ENCODE results near the gene CRTC1.

The CRTC1 gene

DNA sequence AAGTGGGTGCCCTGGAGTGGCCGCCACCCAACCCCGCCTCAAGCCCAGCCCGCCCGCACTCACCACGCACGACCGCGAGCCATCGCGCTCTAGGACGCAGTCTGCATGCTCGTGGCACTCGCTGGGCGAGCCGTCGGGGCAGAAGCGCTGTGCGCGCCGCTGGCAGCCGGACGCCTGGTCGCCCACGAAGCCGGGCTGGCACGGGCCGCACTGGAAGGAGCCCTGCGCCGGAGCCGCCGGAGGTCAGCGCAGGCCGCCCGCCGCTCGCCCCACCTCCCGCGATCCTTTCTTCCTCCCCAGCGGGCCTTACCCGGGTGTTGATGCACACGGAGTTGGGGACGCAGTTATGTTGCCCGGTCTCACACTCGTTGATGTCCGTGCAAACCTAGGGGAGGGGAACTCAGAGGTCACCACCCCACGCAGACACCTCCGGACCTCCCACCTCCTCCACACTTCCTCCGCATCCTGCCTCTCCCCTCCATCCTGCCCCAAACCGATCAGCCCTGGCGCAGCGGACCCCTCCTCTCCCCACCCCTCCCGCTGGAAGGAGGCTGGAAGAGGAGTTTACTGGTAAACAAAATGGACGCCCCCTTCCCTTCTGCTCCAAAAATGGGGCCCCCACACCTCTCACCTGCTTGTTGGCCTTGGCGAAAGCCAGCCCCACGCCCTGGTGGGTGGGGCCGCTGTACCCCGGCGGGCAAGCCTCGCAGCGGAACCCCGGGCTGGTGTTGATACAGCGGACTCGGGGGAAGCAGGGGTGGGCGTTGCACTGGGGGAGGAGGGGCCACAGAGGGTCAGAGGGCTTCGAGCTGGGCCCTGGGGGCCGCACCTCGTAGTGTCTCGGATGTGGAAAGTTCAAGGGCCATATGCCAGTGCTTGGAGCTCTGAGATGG is 105.3 kb downstream of the CRTC1 start:
- no peak overlapping the region for H3K4me3 ChIP-seq (replicated peaks; ENCODE audit: low read depth, low read length)
- TF ChIP-seq, protein P1, sequence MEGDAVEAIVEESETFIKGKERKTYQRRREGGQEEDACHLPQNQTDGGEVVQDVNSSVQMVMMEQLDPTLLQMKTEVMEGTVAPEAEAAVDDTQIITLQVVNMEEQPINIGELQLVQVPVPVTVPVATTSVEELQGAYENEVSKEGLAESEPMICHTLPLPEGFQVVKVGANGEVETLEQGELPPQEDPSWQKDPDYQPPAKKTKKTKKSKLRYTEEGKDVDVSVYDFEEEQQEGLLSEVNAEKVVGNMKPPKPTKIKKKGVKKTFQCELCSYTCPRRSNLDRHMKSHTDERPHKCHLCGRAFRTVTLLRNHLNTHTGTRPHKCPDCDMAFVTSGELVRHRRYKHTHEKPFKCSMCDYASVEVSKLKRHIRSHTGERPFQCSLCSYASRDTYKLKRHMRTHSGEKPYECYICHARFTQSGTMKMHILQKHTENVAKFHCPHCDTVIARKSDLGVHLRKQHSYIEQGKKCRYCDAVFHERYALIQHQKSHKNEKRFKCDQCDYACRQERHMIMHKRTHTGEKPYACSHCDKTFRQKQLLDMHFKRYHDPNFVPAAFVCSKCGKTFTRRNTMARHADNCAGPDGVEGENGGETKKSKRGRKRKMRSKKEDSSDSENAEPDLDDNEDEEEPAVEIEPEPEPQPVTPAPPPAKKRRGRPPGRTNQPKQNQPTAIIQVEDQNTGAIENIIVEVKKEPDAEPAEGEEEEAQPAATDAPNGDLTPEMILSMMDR (IDR thresholded peaks at IDR 0.05; ENCODE audit: low read depth, low read length, missing control alignments): no peak
- DNase-seq (ENCODE audit: extremely low read depth, low read depth): no peak

DNA sequence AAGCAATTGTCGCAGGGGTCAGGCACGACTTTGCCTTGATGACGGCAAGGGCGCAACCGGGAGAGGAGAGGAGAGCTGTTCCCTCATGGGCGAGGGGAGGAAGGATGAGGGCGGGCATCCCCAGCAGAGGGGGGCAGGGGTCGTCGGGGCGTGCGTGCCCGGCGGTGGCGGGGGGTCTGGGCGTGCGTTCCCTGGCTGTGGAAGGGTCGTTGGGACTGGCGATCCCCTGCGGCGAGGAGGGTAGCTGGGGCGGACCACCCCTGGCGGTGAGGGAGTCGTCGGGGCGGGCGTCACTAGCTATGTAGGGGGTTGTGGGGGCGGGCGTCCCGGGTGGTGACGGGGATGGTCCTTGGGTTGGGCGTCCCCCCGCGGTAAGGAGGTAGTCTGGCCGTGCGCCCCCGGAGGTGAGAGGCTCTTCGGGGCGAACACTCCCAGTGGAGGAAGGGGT is 106.0 kb downstream of the CRTC1 start:
- DNase-seq (ENCODE audit: extremely low read depth, low read depth): no peak
- TF ChIP-seq, protein P1 (IDR thresholded peaks at IDR 0.05; ENCODE audit: low read depth, low read length, missing control alignments): no peak
- no peak overlapping the region for H3K4me3 ChIP-seq (replicated peaks; ENCODE audit: low read depth, low read length)

DNA sequence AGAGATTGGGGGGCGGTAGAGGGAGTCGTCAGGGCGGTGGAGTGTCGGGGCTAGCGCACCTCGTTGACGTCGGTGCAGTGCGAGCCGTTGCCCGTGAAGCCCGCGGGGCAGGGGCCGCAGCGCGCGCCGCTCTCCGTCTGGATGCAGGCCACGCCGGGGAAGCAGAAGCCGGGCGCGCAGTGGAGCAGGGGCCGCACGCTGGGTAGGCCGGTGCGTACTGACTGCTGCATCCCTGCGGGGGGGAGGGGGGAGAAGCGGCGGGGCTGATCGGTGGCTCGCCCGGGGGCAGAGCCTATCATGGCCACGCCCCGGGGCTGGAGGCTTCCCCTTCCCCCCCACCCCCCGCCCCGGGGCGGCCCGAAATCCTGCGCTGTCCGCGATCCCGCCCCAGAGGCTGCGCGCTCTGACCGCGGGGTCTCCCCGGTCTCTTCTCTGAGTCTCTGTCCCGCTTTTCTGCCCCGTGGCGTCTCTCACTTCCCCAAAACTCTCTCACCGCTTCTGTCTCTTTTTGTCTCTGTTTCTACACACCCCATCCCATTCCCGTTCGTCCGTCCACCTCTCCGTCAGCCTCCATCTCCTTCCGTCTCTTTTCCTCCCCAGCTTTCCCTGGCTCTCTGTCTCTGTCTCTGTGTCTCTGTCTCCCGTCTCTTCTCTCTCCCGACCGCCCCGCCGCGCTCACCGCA is 106.5 kb downstream of the CRTC1 start:
- no peak overlapping the region for H3K4me3 ChIP-seq (replicated peaks; ENCODE audit: low read depth, low read length)
- DNase-seq (ENCODE audit: extremely low read depth, low read depth): no peak
- TF ChIP-seq, protein P1 (IDR thresholded peaks at IDR 0.05; ENCODE audit: low read depth, low read length, missing control alignments): no peak

DNA sequence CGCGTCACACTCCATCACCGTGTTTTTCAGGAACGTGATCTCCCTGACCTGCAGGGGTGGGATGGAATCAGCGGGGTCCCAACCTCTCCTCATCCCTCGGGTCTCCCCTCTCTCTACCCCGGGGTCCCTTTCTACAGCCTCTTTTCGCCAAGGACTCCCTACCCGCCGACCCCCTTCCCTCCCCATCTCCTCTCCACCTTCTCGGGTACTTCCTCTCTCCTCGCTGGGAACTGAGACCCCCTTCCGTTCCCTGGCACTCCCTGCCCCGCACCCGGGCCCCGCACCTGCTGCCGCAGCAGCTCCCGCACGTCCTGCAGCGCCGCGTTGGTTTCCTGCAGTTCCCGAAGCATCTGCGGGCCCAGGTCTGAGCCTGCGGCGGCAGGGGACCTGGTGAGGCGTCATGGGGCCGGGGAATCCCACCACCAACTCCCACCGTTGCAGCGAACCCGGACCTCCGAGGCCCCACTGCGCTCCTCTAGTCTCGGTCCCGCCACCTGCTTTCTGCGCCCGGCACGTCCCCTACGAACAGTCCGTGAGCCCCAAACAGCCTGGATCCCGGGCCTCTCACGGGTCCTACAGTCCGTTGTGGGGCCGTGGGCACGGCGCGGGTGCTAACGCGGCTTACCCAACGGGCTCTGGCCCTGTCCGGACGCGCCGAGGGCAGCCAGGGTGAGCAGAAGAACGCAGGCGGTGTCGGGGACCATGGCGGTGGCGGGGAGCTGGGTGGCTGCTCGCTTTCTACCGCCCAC is 107.3 kb downstream of the CRTC1 start, which contains the start of gene COMP:
Gene COMP, minus strand, starts transcription at position 740 of the 749 bp plus-strand sequence. Its CDS starts 36 bp downstream, at position 704.
- no peak for DNase-seq (ENCODE audit: extremely low read depth, low read depth)
- TF ChIP-seq, protein P1 (IDR thresholded peaks at IDR 0.05; ENCODE audit: low read depth, low read length, missing control alignments): no peak
- H3K4me3 ChIP-seq (replicated peaks; ENCODE audit: low read depth, low read length): no peak within 1 kb of the TSS

DNA sequence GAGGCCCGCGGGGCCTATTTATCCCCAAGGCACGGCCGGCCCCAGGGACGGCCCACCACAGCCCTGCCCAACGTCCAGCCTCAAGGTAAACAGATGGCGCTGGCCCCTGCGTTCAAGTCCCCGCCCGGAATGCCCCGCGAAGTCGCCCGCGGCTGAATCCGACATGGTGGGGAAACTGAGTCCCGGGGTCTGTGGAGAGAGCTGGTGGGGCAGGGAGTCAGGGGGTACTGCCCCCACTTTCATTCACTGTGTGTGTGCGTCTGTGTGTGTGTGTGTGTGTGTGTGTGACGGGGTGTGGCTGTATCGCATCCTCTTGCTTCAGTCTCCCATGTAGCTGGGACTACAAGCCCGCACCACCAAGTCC is 107.8 kb downstream of the CRTC1 start:
- TF ChIP-seq, protein P1 (IDR thresholded peaks at IDR 0.05; ENCODE audit: low read depth, low read length, missing control alignments): no peak
- H3K4me3 ChIP-seq (replicated peaks; ENCODE audit: low read depth, low read length): no peak overlapping the region
- no peak for DNase-seq (ENCODE audit: extremely low read depth, low read depth)

DNA sequence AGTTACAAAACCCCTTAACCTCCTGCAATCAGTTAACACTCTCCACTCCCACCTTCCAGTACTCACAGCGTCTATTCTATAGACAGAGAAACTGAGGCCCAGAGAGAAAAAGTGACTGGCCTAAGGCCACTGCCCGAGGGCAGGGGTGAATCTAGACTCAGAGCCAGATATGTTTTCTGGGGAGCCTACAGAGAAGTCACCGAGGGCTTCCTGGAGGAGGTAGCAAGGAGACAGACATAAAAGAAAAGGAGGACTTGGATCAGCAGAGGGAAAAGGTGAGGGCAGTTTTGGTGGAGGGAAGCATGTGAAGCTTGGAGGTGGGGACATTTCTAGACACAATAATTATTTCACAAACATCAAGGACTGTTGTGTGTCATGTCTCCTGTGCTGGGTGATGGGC is 109.2 kb downstream of the CRTC1 start:
- DNase-seq (ENCODE audit: extremely low read depth, low read depth): no peak
- TF ChIP-seq, protein P1 (IDR thresholded peaks at IDR 0.05; ENCODE audit: low read depth, low read length, missing control alignments): no peak
- H3K4me3 ChIP-seq (replicated peaks; ENCODE audit: low read depth, low read length): no peak overlapping the region

Measured in HFF-Myc (cell line).